SK-N-SH treated with all-trans-retinoic acid at 6 μM for 48 hours (cell line): ENCODE measurements around the gene EEF1AKMT4.

Experiments used
- CSDC2 ChIP-seq: fragments of 250-450 bp; sonication (Bioruptor Pico); IDR thresholded peaks from 2 replicates; pipeline ENCODE4 v1.5.0; 2020; ENCODE audit warnings: mild to moderate bottlenecking, moderate library complexity
- GLIS3 ChIP-seq: fragments of 250-450 bp; sonication (Bioruptor Pico); IDR thresholded peaks from 2 replicates; pipeline ENCODE4 v1.5.0; 2020; ENCODE audit warnings: mild to moderate bottlenecking, moderate library complexity
- OSR1 ChIP-seq: fragments of 250-450 bp; sonication (Bioruptor Pico); IDR thresholded peaks from 2 replicates; pipeline ENCODE4 v1.8.0; 2022; ENCODE audit warnings: moderate library complexity, mild to moderate bottlenecking, inconsistent platforms
- ZC3H10 ChIP-seq: fragments of 250-450 bp; sonication (Bioruptor Pico); IDR thresholded peaks from 2 replicates; pipeline ENCODE4 v1.5.1; 2021; ENCODE audit warnings: mild to moderate bottlenecking, moderate library complexity
- ZFP3 ChIP-seq: fragments of 250-450 bp; sonication (Bioruptor Pico); IDR thresholded peaks from 2 replicates; pipeline ENCODE4 v1.5.0; 2020; ENCODE audit warnings: mild to moderate bottlenecking, moderate library complexity
- ZNF70 ChIP-seq: fragments of 450-650 bp; formaldehyde crosslinking; IDR thresholded peaks from 2 replicates; pipeline ENCODE4 v1.5.0; 2020; ENCODE audit warnings: mild to moderate bottlenecking, moderate library complexity

DNA sequence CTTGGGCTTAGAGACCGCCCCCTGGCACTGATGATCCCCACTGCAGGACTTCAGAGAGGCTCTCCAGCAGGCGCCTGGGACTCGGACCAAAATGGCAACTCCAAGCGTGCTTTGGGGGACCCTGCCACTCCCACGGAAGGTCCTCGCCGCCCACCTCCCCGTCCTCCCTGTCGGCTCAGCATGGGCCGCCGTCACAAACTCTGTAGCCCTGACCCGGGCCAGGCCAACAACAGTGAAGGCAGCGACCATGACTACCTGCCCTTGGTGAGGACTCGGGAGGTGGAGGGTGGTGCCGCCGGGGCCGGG, 8.4 kb upstream of the EEF1AKMT4 start:
- TF ChIP-seq ZFP3 (CRISPR knock-in tag) (no peak), CSDC2 (CRISPR knock-in tag) (no peak), GLIS3 (CRISPR knock-in tag) (no peak), ZNF70 (no peak), ZC3H10 (no peak), OSR1 (no peak)
